Epithelial cell of esophagus (primary cell): ENCODE data around the gene SAMSN1.

Experiments used
- DNase-seq: peaks from one replicate; pipeline ENCODE4 v3.0.0; 2010; ENCODE audit warnings: low read depth
- H3K4me3 ChIP-seq: 2 replicates; pipeline ENCODE4 v1.5.1; 2011; ENCODE audit warnings: mild to moderate bottlenecking, low read length, control low read depth
- TF ChIP-seq, protein P1 (sequence below): IDR thresholded peaks from 2 replicates; pipeline ENCODE4 v1.5.1; 2011; ENCODE audit warnings: low read depth, mild to moderate bottlenecking, low read length, control low read depth, inconsistent platforms; ENCODE audit not compliant: insufficient read depth; ENCODE audit errors: missing control alignments

SAMSN1 gene

DNA sequence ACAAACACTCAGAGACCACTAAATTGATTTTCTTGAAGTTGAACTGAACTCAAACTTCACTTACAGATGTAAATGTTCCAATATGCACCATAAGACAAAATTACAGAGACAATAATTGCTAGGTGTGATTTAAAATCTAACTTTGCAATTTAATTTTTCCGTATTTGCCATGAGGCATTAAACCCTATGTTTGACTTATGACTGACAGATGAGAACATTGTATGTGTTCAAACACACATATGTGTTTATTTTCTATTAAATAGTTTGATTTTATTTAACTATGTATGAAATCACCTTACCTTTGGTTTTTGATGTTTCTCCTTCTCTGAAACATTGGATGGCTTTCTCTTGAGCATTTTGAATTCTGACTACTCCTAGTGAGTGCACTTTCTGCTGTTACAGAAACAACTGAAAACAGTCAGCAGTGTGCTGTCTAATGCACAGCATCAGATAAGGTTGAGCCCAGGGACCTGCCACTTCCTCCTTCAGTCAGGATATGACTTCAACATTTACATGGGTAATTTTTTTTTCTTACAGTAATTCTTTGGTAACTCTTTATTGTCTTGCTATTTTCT is at the start of gene SAMSN1:
TSS of gene SAMSN1 (minus strand) at position 410 of the 575 bp plus-strand sequence. CDS start at position 356, 54 bp downstream.
- TF ChIP-seq, protein P1, sequence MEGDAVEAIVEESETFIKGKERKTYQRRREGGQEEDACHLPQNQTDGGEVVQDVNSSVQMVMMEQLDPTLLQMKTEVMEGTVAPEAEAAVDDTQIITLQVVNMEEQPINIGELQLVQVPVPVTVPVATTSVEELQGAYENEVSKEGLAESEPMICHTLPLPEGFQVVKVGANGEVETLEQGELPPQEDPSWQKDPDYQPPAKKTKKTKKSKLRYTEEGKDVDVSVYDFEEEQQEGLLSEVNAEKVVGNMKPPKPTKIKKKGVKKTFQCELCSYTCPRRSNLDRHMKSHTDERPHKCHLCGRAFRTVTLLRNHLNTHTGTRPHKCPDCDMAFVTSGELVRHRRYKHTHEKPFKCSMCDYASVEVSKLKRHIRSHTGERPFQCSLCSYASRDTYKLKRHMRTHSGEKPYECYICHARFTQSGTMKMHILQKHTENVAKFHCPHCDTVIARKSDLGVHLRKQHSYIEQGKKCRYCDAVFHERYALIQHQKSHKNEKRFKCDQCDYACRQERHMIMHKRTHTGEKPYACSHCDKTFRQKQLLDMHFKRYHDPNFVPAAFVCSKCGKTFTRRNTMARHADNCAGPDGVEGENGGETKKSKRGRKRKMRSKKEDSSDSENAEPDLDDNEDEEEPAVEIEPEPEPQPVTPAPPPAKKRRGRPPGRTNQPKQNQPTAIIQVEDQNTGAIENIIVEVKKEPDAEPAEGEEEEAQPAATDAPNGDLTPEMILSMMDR: no peak
- no peak within 1 kb of the TSS for H3K4me3 ChIP-seq
- DNase-seq: no peak

DNA sequence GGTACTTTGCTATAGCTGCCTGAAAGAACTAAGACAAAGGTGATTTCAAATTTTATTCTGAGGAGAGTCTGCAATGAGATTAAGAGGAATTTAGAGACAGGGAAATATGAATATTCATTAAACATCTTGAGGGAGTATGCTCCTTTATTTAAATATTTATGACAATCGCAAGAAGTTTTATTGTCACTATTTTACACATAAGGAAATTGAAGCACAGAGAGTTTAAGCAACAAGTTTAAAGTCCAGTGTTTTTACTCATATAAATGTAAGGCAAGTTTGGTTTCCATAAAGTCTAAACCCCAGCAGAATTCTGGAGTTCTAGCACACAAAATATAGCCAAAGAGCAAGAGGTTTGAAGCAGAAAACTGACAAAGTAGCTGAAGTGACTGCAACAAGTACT is 49.3 kb upstream of the SAMSN1 start:
- no peak overlapping the region for H3K4me3 ChIP-seq
- DNase-seq: no peak
- TF ChIP-seq, protein P1: no peak

DNA sequence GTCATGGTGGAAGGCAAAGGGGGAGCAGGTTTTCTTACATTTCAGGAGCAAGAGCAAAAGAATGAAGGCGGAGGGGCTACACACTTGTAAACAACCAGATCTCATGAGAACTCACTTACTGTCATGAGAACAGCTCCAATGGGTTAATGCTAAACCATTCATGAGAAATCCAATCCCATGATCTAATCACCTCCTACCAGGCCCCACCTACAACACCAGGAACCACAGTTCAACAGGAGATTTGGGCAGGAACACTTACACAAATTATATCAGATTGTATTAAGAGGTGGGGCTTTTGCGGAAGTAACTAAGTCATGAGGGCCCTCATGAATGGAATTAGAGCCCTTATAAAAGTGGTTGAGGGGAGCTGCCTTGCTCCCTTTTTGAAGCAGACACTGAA is 48.9 kb upstream of the SAMSN1 start:
- H3K4me3 ChIP-seq: no peak overlapping the region
- TF ChIP-seq, protein P1: no peak
- no peak for DNase-seq

- no peak for DNase-seq
- H3K4me3 ChIP-seq: no peak overlapping the region
- TF ChIP-seq, protein P1: no peak
Observed at GRCh38 chr21:14593230-14593629, 47.1 kb upstream of the SAMSN1 start.

DNA sequence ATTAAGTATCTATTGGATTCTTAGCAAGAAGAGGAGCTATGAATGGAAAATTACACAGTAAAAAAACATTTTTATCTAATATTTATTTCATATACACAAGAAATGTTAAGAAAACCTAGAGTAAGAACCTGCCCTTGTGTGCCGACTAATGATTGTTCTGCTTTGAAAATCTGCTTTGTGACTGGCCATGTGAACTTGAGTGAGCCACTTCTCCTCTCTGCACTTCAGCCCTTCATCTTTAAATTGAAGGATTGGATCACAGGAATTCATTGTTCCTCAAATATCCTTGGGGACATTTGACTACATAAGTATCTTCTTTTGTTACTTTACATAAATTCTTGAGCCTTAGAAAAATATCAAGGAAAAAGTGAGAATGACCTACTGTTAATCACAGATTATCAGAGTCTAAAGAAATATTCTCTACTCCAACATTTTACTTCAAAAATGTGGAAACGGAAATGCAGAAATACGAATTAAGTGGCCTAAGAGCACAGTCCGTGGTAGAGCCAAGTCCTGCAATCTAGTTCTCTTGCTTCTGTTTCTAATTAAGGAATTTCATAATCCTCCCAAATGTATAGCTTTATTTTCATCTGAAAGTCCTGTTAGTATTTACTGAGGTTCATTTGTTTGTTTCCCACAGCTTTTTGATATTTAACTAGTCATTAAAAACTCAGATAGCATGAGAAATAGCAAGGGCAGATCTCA is 46.3 kb upstream of the SAMSN1 start:
- no peak overlapping the region for H3K4me3 ChIP-seq
- DNase-seq: no peak
- TF ChIP-seq, protein P1: no peak

GRCh38 chr21:14591882-14592281 is 45.8 kb upstream of the SAMSN1 start:
- TF ChIP-seq, protein P1: no peak
- DNase-seq: no peak
- H3K4me3 ChIP-seq: no peak overlapping the region

GRCh38 chr21:14591377-14591776 is 45.3 kb upstream of the SAMSN1 start:
- no peak overlapping the region for H3K4me3 ChIP-seq
- DNase-seq: peak; percentile 7
- TF ChIP-seq, protein P1: no peak
